ENCODE data around the gene MGAT5B. TPM values are rescaled to one million over a fixed set of nuclear protein-coding genes. Genes with fewer than 3 reads are reported as not detected.

The MGAT5B gene
- total RNA-seq, 4 donors from 2014 or later = 0.78 to 1.5 (median 0.96) TPM

DNA sequence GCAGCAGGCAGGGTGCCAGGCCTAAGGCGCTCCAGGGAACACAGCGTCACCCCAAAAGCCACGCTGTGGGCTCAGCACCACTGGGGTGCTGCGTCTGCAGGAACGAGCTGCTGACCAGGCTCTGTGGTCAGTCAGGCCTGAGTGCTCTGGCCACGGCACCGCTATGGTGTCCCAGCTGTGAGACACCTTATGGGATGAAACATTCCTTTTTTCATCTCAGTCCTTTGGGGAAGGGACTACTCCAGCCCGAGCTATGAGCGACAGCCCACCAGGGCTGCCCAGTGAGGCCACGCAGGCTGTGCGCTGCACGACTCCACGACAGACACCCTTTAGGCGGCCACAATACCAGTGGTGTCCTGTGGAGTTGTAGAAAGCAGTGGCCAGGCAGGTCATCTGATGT lies 11.1 kb downstream of the MGAT5B start:
- Histone ChIP-seq H3K4me3 (no peak overlapping the region), H3K36me3 (peaks cover 0 to 10% (median 0%) of the 10 kb centered on the region in 3 donors), H3K9me3 (peaks cover 0 to 4% (median 0%) of the 10 kb centered on the region in 4 donors), H3K27ac (no peak overlapping the region), H3K4me1 (no peaks in the 10 kb centered on the region), H3K27me3 (peaks cover 0 to 16% of the 10 kb centered on the region in 2 donors)
- no peak for DNase-seq (ENCODE audit: low spot score in 2 of 2)
- TF ChIP-seq, protein P1, sequence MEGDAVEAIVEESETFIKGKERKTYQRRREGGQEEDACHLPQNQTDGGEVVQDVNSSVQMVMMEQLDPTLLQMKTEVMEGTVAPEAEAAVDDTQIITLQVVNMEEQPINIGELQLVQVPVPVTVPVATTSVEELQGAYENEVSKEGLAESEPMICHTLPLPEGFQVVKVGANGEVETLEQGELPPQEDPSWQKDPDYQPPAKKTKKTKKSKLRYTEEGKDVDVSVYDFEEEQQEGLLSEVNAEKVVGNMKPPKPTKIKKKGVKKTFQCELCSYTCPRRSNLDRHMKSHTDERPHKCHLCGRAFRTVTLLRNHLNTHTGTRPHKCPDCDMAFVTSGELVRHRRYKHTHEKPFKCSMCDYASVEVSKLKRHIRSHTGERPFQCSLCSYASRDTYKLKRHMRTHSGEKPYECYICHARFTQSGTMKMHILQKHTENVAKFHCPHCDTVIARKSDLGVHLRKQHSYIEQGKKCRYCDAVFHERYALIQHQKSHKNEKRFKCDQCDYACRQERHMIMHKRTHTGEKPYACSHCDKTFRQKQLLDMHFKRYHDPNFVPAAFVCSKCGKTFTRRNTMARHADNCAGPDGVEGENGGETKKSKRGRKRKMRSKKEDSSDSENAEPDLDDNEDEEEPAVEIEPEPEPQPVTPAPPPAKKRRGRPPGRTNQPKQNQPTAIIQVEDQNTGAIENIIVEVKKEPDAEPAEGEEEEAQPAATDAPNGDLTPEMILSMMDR (IDR thresholded peaks at IDR 0.05) = no peak
- TF ChIP-seq EP300 (IDR thresholded peaks at IDR 0.05) = no peak
- TF ChIP-seq POLR2A (IDR thresholded peaks at IDR 0.05) = no peak
- WGBS, 2 donors = 84 to 88% methylated on average over 14 of the region's 14 CpGs

DNA sequence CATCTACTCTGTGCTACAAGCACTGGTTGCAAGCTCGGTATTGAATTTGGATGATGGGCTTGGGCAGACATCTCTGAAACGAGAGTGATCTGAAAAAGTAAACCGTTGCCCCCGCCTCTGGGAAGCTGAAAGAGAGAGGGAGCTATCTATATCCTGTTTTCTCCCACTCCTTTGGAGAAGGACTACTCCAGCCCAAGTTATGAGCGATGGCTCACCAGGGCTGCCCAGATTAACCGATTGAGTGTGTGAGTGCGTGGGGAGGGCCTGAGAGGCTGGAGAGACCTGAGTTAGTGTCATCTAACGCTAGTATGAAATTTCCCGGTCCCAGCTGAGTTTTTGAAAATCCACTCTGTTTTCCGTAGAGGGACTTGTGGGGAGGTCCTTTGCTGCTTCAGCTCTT lies 11.5 kb downstream of the MGAT5B start:
- TF ChIP-seq EP300 (IDR thresholded peaks at IDR 0.05) (no peak), POLR2A (IDR thresholded peaks at IDR 0.05) (no peak)
- TF ChIP-seq, protein P1 (IDR thresholded peaks at IDR 0.05) = no peak
- H3K27me3 ChIP-seq = peaks cover 0 to 16% of the 10 kb centered on the region in 2 donors
- WGBS, 2 donors = 58 to 68% methylated on average over 10 of the region's 10 CpGs
- no peak overlapping the region for H3K27ac ChIP-seq
- no peak for DNase-seq (ENCODE audit: low spot score in 2 of 2)
- no peaks in the 10 kb centered on the region for H3K4me1 ChIP-seq
- peaks cover 0 to 4% (median 0%) of the 10 kb centered on the region in 4 donors for H3K9me3 ChIP-seq
- no peak overlapping the region for H3K4me3 ChIP-seq
- peaks cover 0 to 5% (median 0%) of the 10 kb centered on the region in 3 donors for H3K36me3 ChIP-seq

DNA sequence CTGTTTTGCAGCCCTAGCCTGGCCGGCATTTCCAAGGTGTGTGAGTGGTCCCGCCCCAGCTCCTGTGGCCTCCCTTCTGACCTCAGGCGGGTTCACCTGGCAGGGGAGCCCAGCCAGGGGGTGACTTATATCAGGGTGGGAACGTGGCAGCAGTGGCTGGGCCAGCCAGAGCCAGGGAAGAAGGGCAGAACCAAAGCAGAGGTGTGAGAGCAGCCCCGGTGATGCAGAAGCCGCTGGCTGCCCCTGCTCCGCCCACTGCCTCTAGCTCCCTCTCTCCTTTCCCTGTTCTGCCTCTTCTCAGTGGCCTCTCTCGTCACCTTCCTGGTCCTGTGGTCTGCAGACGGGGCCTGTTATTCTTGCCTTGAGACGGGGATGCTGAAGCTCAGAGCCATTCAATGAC lies 12.1 kb downstream of the MGAT5B start:
- 55 to 57% methylated on average over 10 of the region's 10 CpGs for WGBS, 2 donors
- DNase-seq (ENCODE audit: low spot score in 2 of 2) = no peak
- peaks cover 0 to 16% of the 10 kb centered on the region in 2 donors for H3K27me3 ChIP-seq
- H3K4me3 ChIP-seq = no peak overlapping the region
- no peak overlapping the region for H3K27ac ChIP-seq
- TF ChIP-seq POLR2A (IDR thresholded peaks at IDR 0.05) = no peak
- no peak for TF ChIP-seq EP300 (IDR thresholded peaks at IDR 0.05)
- TF ChIP-seq, protein P1 (IDR thresholded peaks at IDR 0.05) = no peak
- no peaks in the 10 kb centered on the region for H3K36me3 ChIP-seq
- H3K9me3 ChIP-seq = peaks cover 0 to under 1% (median 0%) of the 10 kb centered on the region in 4 donors
- no peaks in the 10 kb centered on the region for H3K4me1 ChIP-seq

DNA sequence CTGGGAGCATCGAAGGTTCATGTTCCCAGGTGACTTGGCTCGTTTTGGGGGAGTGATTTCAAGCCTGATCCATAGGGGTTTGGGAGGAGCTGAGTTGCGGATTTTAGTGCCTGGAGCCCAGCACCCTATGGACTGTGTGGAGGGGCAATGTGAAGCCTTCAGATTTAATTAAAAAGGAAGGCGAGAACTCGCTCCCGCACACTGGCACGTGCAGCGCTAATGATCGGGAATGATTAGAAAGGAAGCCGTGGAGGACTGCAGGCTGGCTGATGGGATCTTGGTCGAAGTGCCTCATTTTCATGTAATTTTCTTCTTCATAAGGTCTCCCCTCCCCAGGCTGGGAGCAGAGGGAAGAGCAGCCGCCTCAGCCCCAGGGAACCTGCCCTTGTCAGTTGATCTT lies 12.8 kb downstream of the MGAT5B start:
- 77 to 87% methylated on average over 12 of the region's 12 CpGs for WGBS, 2 donors
- H3K27ac ChIP-seq = no peak overlapping the region
- DNase-seq (ENCODE audit: low spot score in 2 of 2) = no peak
- no peaks in the 10 kb centered on the region for H3K4me1 ChIP-seq
- no peak overlapping the region for H3K4me3 ChIP-seq
- H3K36me3 ChIP-seq = no peaks in the 10 kb centered on the region
- H3K9me3 ChIP-seq = no peaks in the 10 kb centered on the region
- H3K27me3 ChIP-seq = peaks cover 0 to 16% of the 10 kb centered on the region in 2 donors
- TF ChIP-seq, protein P1 (IDR thresholded peaks at IDR 0.05) = no peak
- no peak for TF ChIP-seq EP300 (IDR thresholded peaks at IDR 0.05)
- TF ChIP-seq POLR2A (IDR thresholded peaks at IDR 0.05) = no peak

DNA sequence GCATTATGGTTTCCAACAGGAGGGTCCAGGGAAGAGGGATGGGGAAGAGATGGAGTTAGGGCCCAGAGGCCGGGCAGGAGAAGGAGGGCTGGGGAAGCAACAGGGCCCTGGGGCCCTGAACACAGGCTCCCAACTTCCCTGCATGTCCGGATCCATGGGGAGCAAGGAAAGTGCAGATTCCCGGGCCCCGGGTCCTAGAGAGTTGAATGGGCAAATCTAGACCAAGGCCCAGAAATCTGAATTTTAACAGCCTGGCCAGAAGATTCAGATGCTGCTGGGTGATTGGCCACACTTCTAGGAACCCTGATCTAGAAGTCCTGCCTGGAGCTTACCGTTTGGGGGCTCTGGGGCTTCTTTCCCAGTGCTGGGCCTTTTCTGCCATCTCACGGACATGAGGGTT lies 13.2 kb downstream of the MGAT5B start:
- H3K9me3 ChIP-seq = no peaks in the 10 kb centered on the region
- 87 to 90% methylated on average over 6 of the region's 6 CpGs for WGBS, 2 donors
- no peaks in the 10 kb centered on the region for H3K36me3 ChIP-seq
- no peak overlapping the region for H3K4me3 ChIP-seq
- TF ChIP-seq, protein P1 (IDR thresholded peaks at IDR 0.05) = no peak
- TF ChIP-seq EP300 (IDR thresholded peaks at IDR 0.05) (no peak), POLR2A (IDR thresholded peaks at IDR 0.05) (no peak)
- no peaks in the 10 kb centered on the region for H3K4me1 ChIP-seq
- peaks cover 0 to 16% of the 10 kb centered on the region in 2 donors for H3K27me3 ChIP-seq
- no peak overlapping the region for H3K27ac ChIP-seq
- no peak for DNase-seq (ENCODE audit: low spot score in 2 of 2)

Data from tibial nerve (tissue), 4 donors.